ENCODE results near the gene TUBB1. TPM values are rescaled to one million over a fixed set of nuclear protein-coding genes. Genes with fewer than 3 reads are reported as not detected.
A peak's percentile ranks its signal among the peaks of the same experiment; 100 is the strongest.

Gene TUBB1
- total and polyA plus RNA-seq, 2 of the 13 experiments (the other 11 are each of a cell fraction or from before 2014, with no cell fraction given), result 0.11 to 57.6 TPM

DNA sequence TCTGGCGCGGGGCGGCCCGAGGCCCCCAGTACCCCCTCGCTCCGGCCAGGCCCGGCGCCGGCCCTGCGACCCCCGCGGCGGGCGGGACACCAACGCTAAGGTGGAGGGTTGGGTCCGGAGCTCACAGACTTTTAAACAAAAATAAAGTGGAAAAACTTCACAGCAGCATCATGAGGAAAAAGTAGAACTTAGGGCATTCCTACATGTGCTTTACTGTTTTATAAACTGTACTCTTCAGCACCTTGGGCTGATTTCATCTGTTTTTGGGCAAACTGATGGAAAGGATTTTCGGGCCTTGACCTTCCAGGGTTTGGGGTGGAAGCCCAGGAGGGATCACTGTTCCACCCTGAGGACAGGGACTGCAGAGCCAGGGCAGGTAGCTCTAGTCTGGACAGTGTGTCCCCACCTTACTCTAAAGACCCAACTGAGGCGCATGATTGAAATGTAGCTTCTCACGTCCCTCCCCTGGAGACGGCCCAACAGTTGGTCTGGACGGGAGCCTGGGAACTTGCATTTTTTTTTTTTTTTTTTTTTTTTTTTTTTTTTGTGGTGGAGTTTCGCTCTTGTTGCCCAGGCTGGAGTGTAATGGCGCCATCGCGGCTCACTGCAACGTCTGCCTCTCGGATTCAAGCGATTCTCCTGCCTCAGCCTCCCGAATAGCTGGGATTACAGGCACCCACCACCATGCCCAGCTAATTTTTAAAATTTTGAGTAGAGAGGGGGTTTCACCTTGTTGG is 37.4 kb upstream of the TUBB1 start (continued):
- TF ChIP-seq MTF1 (CRISPR knock-in tag; IDR thresholded peaks at IDR 0.05) (0 out of 2 replicates have a peak, but pooled peaks have one; percentile 48), DPF2 (CRISPR knock-in tag; IDR thresholded peaks at IDR 0.05; ENCODE audit: borderline replicate concordance, low read depth) (0 out of 2 replicates have a peak, but pooled peaks have one; percentile 16), ZNF569 (CRISPR knock-in tag; IDR thresholded peaks at IDR 0.05; ENCODE audit: borderline replicate concordance) (0 out of 2 replicates have a peak, but pooled peaks have one; percentile 27), XBP1 (CRISPR knock-in tag; IDR thresholded peaks at IDR 0.05) (no peak), ZFY (CRISPR knock-in tag; IDR thresholded peaks at IDR 0.05) (peak; percentile 43), ZNF616 (CRISPR knock-in tag; IDR thresholded peaks at IDR 0.05; ENCODE audit: low read depth) (0 out of 2 replicates have a peak, but pooled peaks have one; percentile 16), IKZF4 (CRISPR knock-in tag; IDR thresholded peaks at IDR 0.05; ENCODE audit: borderline replicate concordance, low read depth, not compliant biosample characterization) (no peak), ZNF501 (CRISPR knock-in tag; IDR thresholded peaks at IDR 0.05) (peak; percentile 64; the same call in 1 of the 2 replicates), ZNF333 (CRISPR knock-in tag; IDR thresholded peaks at IDR 0.05; ENCODE audit: borderline replicate concordance) (0 out of 2 replicates have a peak, but pooled peaks have one; percentile 36), ZNF619 (CRISPR knock-in tag; IDR thresholded peaks at IDR 0.05) (0 out of 2 replicates have a peak, but pooled peaks have one; percentile 41), ERF (CRISPR knock-in tag; IDR thresholded peaks at IDR 0.05) (no peak; the same call in 1 of the 2 replicates), ZNF773 (CRISPR knock-in tag; IDR thresholded peaks at IDR 0.05; ENCODE audit: borderline replicate concordance) (peak; percentile 15; the same call in 1 of the 2 replicates), KLF6 (CRISPR knock-in tag; IDR thresholded peaks at IDR 0.05) (no peak), ZBTB25 (CRISPR knock-in tag; IDR thresholded peaks at IDR 0.05) (no peak), HNF4G (IDR thresholded peaks at IDR 0.05; ENCODE audit: borderline replicate concordance, low read depth, low read length) (no peak), HNF4G (CRISPR knock-in tag; IDR thresholded peaks at IDR 0.05; ENCODE audit: borderline replicate concordance, low read depth) (0 out of 2 replicates have a peak, but pooled peaks have one; percentile 47), PPARG (CRISPR knock-in tag; conservative IDR thresholded peaks at IDR 0.05) (no peak)
- TF ChIP-seq, protein P1, sequence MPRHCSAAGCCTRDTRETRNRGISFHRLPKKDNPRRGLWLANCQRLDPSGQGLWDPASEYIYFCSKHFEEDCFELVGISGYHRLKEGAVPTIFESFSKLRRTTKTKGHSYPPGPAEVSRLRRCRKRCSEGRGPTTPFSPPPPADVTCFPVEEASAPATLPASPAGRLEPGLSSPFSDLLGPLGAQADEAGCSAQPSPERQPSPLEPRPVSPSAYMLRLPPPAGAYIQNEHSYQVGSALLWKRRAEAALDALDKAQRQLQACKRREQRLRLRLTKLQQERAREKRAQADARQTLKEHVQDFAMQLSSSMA (CRISPR knock-in tag; IDR thresholded peaks at IDR 0.05), result 0 out of 2 replicates have a peak, but pooled peaks have one; percentile 13
